Activated CD4-positive, alpha-beta T cell treated with anti-CD3 and anti-CD28 coated beads, Interleukin-2, Interleukin-4, amounts not matched to agents 100 ng/mL and 50 ng/mL, durations not matched to agents 16 hours and 8 hours (primary cell): Measurements from ENCODE around the gene MAPK1.
"Not testable (repeated sequence)": the region's sequence is repeated elsewhere in the genome, so short reads cannot be mapped to it uniquely, and the experiment has no call there.

Source experiments
- DNase-seq: peaks from one replicate; pipeline ENCODE4 v3.0.0-alpha.2; 2020; ENCODE audit warnings: low spot score

MAPK1 gene

GRCh38 chr22:21754523-21754922, 112.9 kb downstream of the MAPK1 start:
- no peak for DNase-seq

- no peak for DNase-seq
Observed at GRCh38 chr22:21753374-21754111, 113.9 kb downstream of the MAPK1 start.

GRCh38 chr22:21752276-21752675, 115.2 kb downstream of the MAPK1 start:
- no peak for DNase-seq

- DNase-seq = no peak
Observed at GRCh38 chr22:21745948-21746347, 121.5 kb downstream of the MAPK1 start.

GRCh38 chr22:21744917-21745316, 122.5 kb downstream of the MAPK1 start:
- not testable (repeated sequence) for DNase-seq

- no peak for DNase-seq
Observed at GRCh38 chr22:21741790-21742189, 125.7 kb downstream of the MAPK1 start.

- no peak for DNase-seq
Observed at GRCh38 chr22:21741059-21741458, 126.4 kb downstream of the MAPK1 start.

GRCh38 chr22:21739828-21740377, 127.5 kb downstream of the MAPK1 start:
- DNase-seq = no peak

- DNase-seq = no peak
Observed at GRCh38 chr22:21738966-21739365, 128.5 kb downstream of the MAPK1 start.

GRCh38 chr22:21738081-21738480, 129.4 kb downstream of the MAPK1 start:
- DNase-seq = no peak

- DNase-seq = no peak
Observed at GRCh38 chr22:21736948-21737347, 130.5 kb downstream of the MAPK1 start.

- no peak for DNase-seq
Observed at GRCh38 chr22:21736084-21736642, 131.3 kb downstream of the MAPK1 start.

- DNase-seq = peak; percentile 91
Observed at GRCh38 chr22:21735200-21736083, 132.0 kb downstream of the MAPK1 start, which contains the start of gene YPEL1. Gene YPEL1, minus strand, starts transcription at chr22:21735794. Its CDS starts 25,050 bp downstream, at chr22:21710744.

- DNase-seq = peak; percentile 55
Observed at GRCh38 chr22:21734540-21735199, 132.8 kb downstream of the MAPK1 start.

GRCh38 chr22:21731503-21731902, 135.9 kb downstream of the MAPK1 start:
- no peak for DNase-seq

- DNase-seq = no peak
Observed at GRCh38 chr22:21730535-21731308, 136.7 kb downstream of the MAPK1 start.

- DNase-seq = not testable (repeated sequence)
Observed at GRCh38 chr22:21729184-21729583, 138.3 kb downstream of the MAPK1 start.

GRCh38 chr22:21728270-21728669, 139.2 kb downstream of the MAPK1 start:
- DNase-seq = no peak

- no peak for DNase-seq
Observed at GRCh38 chr22:21727768-21728167, 139.7 kb downstream of the MAPK1 start.

- no peak for DNase-seq
Observed at GRCh38 chr22:21727159-21727558, 140.3 kb downstream of the MAPK1 start.

GRCh38 chr22:21726650-21727049, 140.8 kb downstream of the MAPK1 start:
- peak; percentile 43 for DNase-seq
